GM19452 (cell line): ENCODE data around the gene CPSF3.

Source experiments
- ATAC-seq: cut with Tn5 transposase; IDR thresholded peaks from one replicate; pipeline ENCODE4 v1.9.1; 2021; ENCODE audit not compliant: unreplicated experiment

The CPSF3 gene

DNA sequence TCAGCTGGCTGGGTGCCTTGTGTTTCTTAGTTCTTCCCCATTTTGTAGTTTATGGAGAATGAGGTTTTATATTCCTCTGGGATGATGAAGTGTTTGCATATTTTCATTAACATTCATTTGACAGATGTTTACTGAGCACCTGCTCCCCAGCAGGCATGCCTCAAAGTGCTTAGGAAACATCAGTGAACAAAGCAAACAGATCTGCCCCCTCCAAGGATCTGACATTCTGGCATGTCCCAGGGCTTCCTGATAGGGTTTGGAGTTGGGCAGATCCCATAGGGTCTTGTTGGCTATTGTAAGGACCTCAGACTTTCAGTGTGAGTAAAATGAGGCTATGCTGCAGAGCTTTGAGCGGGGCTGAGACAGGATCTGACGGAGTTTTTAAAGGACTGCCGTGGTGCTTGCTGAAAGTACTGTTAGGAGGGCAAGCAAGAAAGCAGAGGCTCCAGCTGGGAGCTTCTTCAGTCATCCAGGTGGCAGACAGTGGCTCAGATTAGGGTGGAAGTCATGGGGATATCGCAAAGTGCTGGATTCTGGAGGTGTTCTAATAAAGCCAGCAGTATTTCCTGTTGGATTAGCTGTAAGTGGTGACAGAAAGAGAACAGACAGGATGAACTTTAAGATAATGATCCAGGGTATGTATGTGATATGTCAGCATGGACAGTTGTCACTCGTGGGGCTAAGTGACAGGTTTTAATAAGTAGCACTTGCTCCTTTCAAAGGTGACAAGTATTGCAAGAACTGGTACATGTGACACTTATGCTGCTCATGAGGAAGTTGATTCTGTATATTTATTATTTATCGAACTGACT lies 39.6 kb downstream of the CPSF3 start:
- ATAC-seq: no peak

DNA sequence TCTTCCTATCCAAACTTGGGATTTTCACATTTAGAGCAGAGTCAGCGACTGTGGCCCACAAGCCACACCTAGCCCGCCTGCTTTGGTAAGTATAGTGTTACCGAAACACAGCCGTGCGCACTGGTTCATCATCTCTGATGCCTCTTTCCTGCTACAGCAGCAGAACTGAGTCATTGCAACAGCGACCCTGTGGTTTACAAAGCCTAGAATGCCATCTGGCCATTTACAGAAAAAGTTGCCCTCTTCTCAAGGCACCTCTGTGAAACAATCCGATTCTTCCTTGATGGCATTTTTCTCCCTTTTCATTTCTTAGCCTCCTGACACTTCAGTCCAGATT lies 40.2 kb downstream of the CPSF3 start:
- ATAC-seq: no peak

DNA sequence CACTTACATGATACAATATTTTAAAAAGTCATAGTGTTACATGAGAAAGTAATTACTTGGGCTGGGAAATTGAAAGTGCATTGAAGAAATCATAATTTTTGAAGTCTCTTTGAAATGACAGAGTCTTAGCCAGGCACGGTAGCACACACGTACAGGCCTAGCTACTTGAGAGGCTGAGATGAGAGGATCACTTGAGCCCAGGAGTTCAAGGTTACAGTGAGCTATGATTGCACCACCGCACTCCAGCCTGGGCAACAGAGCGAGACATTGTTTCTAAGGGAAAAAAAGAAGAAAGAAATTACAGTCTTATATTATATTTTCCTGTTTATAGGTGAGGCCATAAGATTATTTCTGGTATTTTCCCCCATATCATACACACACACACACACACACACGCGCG lies 41.7 kb downstream of the CPSF3 start:
- no peak for ATAC-seq

DNA sequence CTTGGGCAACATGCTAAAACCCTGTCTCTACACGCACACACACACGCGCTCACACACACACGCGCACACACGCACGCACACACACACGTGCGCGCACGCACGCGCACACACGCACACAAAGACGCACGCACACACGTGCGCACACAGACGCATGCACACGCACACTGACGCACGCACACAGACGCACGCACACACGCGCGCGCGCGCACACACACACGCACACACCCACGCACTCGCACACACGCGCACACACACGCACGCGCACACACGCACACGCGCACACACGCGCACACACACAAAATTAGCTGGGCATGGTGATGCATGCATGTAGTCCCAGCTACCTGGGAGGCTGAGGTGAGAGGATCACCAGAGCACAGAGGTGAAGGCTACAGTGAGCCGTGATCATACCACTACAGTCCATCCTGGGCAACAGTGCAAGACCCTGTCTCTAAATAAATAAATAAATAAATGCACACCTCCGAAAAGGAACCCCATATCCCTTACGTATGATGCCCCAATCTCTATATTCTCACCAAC lies 42.8 kb downstream of the CPSF3 start:
- ATAC-seq: no peak

DNA sequence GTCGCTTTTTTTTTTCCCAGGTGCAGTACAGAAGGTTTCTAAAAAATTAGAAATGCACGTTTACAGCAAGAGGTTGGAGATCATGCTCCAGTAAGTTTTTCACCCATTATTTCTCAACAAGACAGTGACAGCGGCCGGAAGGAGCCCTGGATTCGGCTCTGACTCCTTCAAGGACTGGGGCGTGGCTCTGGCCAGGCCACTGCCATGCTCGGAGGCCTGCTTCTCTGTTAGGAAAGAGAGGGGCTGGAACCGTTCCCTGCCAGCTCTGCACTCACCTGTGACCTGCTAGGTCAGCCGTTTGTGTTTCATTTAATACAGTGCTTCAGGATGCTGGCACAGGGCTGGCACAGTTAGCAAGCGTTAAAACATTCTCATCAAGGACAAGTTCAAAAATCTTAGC lies 44.2 kb downstream of the CPSF3 start:
- no peak for ATAC-seq

DNA sequence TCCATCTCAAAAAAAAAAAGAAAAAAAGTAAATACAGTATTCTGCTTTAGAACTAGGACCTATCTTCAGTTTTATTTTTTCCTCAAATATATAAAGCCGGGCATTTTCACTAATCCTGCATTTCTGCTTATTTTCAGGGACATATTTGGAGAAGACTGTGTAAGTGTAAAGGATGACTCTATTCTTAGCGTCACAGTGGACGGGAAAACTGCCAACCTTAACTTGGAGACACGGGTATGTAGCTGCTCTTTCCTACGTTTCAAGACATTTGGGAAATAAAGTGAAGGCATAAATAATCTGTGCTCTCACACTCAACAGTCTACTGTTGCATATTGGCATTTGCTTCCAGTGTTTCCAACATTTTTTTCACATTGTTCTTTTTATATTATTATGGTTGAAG lies 47.8 kb downstream of the CPSF3 start:
- no peak for ATAC-seq

DNA sequence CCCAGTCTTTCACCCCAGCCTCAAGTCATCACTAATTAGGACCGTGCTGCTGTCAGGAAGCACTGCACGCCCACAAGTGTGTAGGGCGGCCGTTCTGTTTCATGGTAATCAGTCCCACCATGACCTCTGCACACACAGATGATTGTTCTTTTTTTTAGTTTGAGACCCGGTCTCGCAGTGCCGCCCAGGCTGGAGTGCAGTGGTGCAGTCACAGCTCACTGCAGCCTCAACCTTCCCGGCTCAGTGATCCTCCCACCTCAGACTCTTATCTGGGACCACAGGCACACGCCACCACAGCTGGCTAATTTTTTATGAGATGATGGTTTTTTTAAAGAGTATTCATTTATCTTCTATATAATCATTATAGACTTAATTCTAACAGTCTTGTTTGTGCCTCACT lies 49.1 kb downstream of the CPSF3 start:
- no peak for ATAC-seq

DNA sequence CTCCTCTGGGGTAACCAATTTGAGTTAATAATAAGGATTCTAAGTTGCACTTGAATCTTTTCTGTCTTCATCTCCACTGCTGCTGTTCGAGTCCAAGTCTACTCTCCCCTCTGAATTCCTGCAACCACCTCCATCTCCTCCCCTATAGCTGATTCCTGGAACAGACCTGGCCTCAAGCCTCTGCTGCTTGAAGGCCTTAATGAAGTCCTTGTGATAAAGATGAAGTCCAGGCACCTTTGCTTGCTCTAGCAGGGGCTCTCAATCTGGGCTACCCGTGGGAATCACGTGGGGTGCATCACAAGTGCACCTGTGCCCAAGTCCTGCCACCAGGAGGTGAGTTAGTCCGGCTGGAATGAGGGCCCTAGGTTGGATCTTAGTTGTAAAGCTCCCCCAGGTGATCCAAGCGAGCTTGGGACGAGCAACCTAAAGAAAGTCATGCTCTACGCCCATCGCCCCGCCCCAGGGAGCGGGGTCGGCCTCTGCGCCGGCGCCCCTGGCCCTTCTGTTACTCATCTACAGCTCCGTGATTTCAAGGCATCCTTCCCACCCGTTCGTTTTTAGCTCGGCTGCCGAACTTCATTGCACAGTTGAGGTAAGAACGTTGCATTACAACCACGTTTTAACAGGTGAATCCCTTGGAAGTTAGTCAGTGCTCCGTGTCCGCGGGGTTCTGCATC lies 50.0 kb downstream of the CPSF3 start:
- ATAC-seq: peak; percentile 2

DNA sequence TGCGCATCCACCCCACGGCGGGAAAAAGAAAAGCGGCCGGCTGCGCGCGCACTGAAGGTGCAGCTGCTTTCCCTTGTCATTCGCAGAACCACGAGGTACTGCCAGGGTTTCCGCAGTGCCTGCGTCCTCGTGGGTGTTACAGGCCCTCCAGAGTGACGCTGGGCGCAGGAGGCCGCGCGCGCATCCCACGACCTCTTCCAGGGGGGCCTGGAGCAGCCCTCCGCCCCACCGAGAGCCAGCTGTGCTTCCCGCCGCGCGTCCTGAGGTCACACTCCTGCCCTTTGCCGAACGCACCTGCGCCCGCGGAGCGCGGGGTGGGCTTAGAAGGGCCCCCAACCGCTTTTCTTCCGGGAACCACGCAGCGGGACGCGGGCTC lies 50.5 kb downstream of the CPSF3 start:
- peak; percentile 30 for ATAC-seq

DNA sequence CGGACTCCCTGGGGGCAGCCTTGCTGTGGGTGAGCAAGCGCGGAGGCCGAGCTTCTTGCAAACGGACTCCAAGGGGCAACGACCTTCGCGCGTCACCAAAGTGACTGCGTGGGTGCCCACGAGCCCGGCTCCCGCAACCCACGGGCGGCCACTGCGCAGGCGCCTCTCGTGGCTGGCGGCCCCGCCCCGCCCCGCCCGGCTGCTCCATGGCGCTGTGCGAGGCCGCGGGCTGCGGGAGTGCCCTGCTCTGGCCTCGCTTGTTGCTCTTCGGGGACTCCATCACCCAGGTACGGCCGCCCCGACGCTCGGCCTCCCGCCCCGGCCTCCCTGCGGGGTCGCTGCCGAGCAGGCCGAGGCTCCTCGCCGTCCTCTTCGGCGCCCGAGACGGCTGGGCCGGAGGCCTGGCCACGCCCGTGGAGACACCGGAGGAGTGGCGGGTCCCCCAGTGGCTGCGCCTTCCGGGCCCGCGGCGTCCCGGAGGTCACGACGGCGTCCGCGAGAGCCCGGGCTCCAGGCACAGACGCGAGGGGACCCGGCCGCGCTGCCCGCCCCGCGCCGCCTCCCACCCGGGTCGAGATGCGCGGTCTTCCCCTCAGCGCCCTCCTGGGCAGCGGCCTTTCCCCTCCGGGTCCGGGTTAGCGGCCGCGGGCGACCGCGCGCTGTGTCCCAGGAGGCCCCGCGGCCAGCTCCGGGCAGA lies 51.1 kb downstream of the CPSF3 start, which contains the start of gene IAH1:
TSS of gene IAH1 (plus strand) at position 191 of the 697 bp plus-strand sequence. CDS start at position 207, 16 bp downstream.
- ATAC-seq: peak; percentile 80

DNA sequence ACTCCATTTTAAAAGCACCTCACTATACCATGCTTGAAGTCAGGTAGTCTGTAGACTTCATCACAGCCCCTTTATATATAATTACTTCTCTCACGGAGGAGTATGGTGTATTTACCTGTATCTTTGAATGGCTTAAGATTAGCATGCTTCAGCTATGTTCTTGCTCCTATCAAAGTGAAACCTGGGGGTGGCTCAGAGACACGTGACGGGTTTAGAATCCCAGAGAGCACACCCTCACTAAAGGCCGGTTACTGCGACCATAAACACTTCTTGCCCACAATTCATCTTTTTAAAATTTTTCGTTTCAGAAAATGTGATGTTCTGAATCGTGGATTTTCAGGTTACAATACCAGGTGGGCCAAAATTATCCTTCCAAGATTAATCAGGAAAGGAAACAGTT lies 54.5 kb downstream of the CPSF3 start:
- ATAC-seq: no peak

DNA sequence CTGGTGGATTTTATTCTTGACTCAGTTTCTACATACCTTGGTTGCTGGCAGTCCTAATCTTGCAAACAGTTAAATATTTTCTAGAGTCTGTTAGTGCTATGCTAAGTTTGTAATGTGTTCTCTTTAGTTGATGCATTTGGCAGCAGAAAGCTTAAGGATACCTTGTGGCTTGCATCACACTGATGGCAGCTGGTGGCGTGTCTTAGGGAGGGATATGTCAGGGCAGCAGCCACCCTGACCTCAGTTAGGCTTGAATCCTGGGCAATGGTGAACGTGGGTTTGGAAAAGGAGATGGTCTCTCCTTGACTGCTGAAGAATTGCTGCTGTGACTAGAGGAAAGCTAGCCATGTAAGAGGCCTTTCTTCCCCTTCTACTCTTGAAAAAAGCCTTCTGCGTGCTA lies 55.1 kb downstream of the CPSF3 start:
- no peak for ATAC-seq

DNA sequence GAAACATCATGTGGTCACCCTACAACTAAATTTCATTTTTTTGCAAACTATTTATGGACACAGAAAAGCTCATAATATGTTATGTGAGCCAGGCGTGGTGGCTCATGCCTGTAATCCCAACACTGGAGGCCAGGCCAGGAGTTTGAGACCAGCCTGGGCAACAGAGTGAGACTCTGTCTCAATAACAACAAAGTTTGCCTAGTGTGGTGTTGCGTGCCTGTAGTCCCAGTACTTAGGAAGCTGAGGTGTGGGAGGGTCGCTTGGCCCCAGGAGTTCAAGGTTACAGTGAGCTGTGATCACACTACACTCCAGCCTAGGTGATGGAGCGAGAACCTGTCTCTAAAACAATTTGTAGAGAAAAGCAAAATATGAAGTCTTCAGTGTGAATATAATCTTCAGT lies 56.7 kb downstream of the CPSF3 start:
- no peak for ATAC-seq

DNA sequence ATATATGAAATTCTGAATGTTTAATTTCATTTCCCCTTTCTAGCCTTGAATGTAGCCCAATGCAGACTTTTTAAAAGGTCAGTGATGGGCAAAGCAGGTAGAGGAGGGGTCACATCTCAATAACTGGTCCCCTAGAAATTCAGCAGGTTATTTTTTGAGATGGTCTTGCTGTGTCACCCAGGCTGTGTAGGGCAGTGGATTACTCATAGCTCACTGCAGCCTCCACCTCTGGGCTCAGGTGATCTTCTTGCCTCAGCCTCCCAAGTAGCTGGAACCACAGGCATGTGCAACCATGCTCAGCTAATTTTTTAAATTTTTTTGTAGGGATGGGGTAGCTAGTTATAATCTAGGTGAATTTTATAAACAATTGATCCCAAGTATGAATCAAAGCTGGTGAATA lies 59.7 kb downstream of the CPSF3 start:
- no peak for ATAC-seq

DNA sequence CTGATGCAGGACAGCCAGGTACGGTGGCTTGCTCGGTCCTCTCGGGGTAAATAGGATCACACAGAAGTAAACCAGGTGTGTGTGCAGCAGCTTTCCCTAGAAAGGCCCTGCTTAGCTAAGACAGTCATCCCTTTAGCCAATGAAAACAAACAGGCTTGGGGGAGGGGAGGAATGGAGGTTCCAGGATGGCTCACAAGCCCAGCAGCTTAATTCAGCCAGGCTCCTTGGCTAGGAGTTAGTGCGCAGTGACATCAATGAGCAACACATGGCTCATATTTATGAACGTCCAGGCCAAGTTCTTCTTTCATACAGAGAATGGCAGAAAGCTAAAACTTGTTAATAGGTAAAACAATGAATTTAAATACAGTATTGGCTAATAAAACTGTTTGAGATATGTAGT lies 61.1 kb downstream of the CPSF3 start:
- no peak for ATAC-seq

DNA sequence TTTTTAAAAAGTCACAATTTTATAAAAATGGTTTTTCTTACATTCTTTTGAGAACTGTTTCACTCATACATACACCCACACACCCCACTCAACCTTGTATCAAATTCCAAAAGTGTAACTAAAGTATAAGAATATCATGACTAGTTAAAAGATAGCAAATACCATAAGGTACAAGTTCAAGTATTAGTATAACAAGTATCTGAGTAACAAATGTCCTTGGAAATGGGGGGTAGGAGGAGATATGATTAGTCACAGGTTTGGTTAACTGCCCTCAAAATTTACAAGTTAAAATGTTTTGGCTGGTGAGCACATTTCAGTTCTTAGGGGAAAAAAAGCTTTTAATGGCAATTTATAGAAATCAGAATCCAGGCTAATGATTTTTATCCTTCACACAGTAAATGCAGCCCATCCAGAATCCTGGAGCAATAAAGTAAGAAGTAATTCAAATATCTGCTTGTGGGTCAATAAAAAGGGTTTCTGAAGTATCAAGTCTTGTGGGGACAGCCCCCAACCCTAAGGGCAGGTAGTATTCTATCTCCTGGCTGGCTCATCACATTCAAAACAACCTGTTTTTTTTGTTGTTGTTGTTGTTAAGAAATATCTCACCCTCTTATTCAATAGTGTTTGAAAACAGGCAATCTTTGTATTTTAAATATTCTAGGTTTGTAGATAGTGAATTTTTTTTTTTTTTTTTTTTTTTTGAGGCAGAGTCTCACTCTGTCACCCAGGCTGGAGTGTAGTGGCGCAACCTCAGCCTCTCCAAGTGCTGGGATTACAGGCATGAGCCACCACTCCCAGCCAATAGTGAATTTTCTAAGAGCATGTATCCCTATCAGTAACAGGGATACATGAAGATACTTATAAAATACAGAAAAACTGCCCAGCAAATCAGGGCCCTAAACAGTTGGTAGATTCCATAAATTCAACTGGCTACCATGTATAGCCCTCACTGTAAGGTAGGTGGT lies 65.4 kb downstream of the CPSF3 start:
- no peak for ATAC-seq

DNA sequence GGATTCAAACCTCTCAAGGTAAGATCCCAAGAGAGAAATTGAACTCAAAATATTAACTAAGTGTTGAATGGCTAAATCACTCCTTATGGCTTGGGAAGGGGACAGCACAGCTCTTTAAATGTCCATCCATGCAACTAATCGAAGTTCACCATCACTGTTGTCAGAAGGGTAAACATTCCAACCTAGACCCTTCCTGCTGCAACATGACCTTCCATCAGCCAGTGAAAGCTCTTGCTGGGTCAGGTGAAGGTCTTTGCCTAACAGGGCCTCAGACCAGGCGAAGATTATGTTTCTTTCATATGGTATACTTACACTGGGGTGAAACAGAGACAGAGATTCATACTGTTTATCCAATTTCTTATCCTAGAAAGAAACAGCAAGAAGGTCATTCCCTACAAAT lies 67.3 kb downstream of the CPSF3 start:
- no peak for ATAC-seq

DNA sequence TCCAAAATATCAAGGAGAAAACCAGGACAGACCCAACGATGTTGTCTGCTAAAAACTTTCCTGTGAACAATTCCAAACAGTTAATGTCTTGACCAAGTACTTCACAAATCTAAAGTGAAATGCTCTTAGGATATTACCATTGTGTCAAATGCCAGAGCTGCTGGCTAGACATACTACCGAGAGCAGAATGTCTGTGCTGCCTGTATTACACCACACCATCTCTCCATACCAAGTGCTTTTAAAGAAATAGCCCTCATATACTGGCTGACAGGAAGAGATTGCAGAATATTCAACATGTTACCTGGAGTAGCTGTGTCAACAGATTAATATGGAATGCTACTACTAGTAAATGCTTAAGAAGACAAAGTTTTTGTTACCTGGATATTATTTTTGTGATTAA lies 69.5 kb downstream of the CPSF3 start:
- no peak for ATAC-seq

DNA sequence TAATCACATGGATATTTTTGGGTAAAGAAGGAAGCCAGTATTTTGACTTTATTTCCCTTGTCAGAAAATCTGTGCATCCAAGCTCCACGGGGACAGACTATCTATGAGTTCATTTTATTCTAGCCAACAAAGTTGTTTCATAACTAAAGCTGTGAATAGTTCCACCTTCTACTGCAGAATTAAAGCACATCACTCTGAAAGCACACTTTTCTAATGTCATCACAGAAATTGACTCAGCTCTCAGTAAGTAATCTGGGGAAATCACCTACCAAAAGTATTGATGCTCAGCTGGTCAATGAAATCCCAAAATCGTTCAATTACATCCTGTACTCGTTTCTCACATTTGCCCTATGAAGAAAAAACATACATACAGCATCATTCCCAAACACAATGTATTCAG lies 70.0 kb downstream of the CPSF3 start:
- no peak for ATAC-seq

DNA sequence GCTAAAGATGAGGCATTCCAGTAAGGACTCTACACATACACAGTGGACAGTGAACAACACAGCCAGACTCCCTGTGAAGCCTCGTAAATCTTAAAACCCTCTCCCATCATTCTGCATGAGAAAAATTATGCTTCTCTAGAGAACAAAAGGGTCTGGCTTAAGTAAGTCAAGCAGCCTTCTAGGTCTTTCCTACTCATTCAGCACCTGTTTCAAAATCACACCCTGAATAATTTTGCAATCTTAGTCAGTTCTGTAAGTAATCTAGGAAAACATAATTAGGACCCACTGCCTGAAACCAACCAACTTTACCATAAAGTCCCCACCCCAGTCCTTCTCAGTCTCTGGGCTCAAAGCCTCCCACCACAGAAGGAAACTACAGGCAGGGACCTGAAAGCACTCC lies 70.6 kb downstream of the CPSF3 start:
- no peak for ATAC-seq

DNA sequence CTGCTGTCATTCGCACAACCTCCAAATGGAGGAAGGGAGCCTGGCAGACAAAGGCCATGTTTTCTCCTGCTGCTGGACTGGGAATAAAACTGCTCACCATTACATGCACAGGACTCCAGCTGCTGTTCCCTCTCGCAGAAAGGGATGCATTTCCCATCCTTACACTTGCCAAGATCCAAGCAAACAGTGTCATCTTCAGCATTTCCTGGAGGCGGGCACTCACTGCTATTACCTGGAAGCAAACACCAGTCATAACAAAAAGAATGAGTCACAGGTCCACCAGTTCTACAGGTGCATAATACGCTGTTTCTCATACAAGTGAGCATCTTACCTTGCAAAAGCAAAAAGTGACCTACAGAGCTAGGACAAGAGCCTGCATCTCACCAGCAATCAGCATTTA lies 73.6 kb downstream of the CPSF3 start:
- ATAC-seq: no peak
